Measurements from ENCODE around the gene PRSS48.
"Not testable (repeated sequence)": the region's sequence is repeated elsewhere in the genome, so short reads cannot be mapped to it uniquely, and the experiment has no call there.

PRSS48 gene

DNA sequence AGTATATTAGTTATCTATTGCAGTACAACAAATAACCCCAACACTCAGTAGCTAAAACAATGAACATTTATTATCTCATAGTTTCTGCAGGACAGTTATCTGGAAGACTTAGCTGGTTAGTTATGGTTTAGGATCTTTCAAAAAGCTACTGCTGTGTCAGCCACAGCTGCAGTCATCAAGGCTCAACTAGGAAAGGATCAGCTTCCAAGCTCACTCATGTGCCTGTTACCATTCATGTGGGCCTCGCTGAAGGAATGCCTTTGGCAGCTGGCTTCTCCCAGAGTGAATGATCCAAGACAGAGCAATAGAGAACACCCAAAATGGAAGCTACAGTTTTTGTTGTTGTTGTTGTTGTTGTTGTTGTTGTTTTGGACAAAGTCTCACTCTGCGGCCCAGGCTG is 13.5 kb upstream of the PRSS48 start:
- DNase-seq: no peak

DNA sequence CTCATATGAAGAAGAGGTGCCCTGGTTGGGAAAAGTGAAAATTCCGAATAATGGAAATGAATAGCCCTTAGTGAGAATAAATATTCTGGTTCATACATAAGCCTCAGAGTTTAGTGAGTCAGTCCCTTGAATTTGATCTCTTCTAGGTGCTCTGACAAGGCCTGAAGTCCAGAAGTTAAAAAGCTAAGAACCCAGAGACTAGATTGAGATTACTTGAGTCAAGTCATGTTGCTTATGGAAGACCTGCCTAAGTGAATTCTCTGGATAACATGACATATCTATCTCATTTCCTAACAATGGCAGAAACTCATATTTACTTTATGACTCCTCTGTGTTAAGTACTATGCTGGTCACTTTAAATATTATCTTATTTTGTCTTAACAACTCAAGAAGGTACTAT is 10.5 kb upstream of the PRSS48 start:
- DNase-seq: no peak

DNA sequence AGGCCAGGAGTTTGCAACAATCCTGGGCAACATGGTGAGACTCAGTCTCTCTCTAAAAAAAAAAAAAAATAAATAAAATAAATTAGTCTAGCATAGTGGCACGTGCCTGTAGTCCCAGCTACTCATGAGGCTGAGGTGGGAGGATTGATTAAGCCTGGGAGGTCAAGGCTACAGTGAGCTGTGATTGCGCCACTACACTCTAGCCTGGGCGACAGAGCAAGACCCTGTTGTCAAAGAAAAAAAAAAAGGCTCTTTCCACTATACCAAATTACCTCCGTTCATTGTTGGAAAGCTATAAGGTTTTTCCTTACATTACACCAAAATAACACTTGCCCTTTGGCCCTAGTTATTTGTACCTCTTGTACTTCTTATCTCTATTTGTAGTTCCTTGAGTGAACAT is 9.9 kb upstream of the PRSS48 start:
- no peak for DNase-seq

DNA sequence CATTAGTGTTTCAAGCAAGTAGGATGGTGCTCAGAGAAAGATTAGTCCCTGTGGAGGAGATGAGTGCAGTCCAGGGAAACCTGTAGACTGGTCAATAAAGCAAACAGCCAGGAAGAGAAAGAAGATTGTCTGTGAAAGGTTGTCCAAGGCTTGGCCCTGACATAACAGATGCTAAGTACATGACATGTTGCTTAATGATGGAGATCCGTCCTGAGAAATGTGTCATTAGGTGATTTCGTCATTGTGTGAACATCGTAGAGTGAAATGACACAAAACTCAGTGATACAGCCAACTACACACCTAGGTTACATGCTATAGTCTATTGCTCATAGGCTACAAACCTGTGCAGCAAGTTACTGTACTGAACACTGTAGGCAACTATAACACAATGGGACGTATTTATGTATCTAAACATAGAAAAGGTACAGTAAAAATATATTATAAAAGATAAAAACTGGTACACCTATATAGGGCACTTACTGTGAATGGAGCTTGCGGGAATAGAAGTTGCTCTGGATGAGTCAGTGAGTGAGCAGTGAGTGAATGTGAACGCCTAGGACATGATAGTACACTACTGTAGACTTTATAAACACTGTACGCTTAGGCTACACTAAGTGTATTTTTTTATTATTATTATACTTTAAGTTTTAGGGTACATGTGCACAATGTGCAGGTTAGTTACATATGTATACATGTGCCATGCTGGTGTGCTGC is 9.0 kb upstream of the PRSS48 start:
- no peak for DNase-seq

DNA sequence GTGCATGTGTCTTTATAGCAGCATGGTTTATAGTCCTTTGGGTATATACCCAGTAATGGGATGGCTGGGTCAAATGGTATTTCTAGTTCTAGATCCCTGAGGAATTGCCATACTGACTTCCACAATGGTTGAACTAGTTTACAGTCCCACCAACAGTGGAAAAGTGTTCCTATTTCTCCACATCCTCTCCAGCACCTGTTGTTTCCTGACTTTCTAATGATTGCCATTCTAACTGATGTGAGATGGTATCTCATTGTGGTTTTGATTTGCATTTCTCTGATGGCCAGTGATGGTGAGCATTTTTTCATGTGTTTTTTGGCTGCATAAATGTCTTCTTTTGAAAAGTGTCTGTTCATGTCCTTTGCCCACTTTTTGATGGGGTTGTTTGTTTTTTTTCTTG is 8.1 kb upstream of the PRSS48 start:
- DNase-seq: not testable (repeated sequence)

DNA sequence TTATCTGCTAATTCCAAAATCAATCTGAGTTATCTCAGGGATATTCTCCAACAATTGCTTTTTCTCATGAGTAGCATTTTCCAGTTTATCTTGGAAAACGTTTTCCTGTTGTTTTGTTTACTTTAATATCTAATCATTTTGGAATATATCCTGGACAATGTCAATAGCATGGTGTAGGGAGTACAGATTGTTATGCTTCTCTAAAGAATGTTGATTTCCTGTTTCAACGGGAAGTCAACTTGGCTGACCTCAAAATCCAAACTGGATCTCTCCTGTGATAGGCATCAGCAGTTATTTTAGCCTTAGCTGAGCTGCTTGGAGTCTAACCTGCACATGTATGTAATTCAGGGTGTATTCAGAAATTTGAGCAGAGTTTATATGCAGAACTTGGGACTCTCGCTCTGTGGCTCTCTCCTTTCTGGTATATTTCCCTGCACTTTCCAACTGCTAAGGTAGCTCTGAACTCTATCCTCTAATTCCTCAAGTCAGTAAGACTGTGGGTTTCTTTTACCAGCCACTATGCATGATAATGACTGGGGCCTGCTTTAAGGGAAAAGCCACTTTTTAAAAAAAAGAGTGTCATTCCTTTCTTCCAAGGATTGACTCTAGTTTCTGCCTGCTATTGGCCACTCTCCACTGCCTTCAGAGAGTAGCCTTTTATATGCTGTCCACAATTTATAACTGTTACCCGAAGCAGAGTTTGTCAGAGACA is 7.7 kb downstream of the PRSS48 start:
- no peak for DNase-seq

DNA sequence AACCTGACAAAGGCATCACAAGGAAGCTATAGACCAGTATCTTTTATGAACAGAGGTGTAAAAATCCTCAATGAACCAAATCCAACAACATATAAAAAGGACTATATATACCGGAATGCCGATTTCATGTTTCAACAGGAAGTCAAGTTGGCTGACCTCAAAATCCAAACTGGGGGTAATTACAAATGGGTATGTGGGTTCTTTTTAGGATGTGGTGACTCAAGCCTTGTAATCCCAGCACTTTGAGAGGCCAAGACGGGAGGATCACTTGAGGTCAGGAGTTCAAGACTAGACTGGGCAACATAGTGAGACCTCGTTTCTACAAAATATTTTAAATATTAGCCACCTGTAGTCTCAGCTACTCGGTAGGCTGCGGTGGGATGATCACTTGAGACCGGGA is 10.4 kb downstream of the PRSS48 start:
- no peak for DNase-seq

DNA sequence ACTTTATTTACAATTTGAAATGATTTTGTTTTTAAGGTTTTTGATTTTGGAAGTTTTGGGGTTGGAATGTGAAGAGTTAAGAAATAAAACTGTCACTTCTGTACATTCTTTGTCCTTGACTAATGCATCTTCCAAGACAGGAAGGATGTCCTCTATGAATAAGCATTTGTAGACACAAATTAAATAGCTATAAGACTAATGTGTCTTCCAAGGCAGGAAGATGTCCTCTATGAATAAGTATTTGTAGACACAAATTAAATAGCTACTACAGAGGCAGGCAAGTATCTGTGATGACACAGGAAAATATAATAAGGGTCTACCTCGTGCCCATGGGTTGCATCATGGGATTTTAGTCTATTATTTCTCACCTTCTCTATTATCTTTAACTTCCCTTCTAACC is 14.5 kb downstream of the PRSS48 start:
- no peak for DNase-seq

DNA sequence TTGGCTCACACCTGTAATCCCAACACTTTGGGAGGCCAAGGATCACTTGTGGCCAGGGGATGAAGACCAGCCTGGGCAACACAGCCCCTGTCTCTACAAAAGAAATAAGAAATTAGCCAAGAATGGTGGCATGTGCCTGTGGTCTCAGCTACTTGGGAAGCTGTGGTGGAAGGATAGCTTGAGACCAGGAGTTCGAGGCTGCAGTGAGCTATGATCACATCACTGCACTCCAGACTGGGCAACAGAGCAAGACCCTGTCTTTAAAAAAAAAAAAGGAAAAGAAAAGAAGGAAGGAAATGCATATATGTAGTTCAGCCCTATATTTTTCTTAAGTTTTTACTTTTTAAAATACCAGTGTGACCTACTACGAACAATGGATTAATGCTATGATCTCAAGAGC is 15.1 kb downstream of the PRSS48 start:
- no peak for DNase-seq

DNA sequence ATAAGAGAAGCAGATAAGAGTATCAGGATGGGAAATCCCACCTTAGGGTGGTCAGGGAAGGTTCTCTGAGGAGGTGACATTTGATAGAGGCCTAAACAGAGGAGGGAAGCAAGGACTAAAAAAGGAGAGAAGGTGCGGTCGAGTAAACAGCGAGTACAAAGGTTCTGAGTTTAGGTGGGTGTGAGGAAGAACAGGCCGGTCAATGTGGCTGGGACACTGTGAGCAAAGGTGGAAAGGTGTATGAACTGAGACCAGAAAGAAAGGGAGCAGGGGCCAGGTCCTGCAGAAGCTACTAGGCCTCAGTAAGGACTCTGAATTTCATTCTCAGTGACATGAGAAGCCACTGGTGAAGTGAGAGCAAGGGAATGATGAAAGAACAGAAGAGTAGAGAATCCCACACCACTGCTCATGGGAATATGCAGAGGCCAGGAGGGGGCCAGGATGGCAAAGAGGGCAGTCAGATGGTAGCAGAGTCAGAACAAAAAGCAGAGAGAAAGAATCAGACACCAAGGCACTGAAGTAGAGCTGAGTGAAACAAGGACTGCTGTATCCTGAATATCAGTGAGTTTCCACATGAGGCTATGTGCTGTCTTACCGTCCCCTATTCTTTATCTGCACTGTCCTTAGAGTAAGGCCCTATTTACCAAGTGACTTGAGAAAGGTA is 18.0 kb downstream of the PRSS48 start:
- DNase-seq: no peak

DNA sequence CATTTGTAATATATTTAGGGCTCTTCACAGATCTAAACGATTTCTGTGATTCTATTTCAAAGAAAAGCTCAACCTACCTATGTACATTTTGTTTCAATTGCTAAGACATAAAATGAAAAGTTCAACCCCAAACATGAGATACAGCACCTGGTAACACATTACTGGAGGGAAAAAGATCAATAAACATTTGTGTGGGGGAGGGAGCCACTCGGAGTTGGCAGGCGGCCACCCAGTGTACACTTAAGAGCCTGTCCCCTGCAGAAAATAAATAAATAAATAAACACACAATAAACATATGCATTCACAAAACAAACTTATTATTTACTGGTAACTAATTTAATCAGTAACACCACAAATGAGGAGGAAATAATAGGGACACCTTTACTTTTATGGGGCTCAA is 19.3 kb downstream of the PRSS48 start:
- no peak for DNase-seq

DNA sequence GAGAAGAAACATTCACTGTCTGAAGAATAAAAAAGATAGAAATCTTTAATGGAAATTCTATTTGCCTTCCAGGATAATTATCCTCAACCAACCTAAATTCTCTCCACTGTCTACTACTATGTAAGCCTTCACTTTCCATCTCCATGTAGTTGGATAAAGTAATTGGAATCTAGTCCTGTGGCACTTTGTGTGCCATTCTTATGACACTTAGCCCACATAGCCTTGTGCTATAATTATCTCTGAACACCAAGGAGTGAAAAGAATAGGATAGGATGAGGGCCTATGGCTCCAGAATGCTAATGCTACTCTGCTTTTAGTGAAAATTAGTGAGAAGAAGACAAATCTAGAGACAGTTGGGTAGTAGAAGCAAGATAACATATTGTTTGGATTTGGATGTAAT is 20.2 kb downstream of the PRSS48 start:
- DNase-seq: no peak

DNA sequence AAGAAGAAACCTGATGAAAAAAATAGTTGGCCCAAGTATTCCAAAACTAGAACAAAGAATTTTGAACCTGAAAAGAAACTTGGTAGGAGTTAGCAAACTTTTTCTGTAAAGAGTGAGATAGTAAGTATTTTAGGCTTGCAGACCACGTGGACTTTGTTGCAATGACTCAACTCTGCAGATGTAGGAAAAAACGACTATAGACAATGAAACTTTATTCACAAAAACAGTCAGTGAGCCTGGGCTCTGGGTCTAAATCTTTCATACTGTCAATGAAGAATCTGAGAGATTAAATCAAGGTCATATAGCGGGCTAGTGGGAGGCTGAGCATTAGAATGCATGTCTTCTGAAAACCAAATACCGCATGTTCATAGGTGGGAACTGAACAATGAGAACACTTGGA is 25.5 kb downstream of the PRSS48 start:
- DNase-seq: no peak

DNA sequence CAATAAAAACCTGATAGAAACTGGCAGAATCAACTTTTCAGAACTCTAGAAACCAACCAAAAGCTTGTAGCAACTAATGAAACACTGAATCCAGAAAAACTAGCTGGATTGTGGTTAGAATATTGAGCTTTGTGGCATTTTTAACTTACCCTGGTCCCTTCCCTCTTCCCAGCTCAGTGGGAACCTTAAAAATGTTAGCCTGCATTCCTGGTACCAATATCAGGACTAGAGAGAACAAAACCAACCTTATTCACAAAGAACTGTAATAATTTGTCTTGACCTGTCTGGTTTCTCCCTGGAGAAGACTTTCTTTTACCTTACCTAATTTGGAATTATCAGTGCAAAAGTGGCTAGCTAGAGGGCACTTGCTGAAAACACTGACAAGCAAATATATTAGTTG is 27.3 kb downstream of the PRSS48 start:
- DNase-seq: no peak

DNA sequence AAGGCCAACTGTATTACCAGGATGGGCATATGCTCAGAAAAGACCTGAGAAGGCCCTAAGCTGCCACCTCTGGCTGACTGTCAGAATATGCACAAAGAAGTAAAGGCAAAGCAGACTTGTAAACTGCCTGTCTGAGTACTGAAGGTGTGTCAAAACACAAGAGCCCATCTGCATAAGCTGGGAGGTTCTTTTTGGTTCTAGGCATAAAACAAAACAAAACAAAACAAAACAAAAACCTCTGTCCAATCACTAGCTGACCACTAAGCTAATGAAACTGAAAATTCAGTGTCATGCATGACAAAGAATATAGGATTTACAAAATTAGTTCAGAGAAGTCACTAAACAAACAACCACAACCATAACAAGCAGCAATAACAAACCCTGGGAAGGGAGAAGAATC is 27.8 kb downstream of the PRSS48 start:
- DNase-seq: no peak

DNA sequence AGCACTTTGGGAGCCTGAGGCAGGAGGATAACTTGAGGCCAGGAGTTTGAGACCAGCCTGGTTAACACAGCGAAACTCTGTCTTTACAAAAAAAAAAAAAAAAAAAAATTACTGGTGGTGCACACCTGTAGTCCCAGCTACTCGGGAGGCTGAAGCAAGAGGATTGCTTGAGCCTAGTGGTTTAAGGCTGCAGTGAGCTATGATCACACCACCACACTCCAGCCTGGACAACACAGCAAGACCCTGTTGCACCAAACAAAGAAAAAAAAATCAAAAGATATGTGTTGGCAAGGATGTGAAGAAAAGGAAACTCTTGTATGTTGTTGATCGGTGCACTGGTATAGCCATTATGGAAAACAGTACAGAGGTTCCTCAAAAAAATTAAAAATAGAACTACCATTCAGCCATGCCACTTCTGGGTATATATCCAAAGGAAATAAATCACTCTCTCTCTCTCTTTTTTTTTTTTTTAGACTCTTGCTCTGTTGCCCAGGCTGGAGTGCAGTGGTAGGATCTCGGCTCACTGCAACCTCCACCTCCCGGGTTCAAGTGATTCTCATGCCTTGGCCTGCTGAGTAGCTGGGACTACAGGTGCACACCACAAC is 33.3 kb downstream of the PRSS48 start:
- DNase-seq: no peak

DNA sequence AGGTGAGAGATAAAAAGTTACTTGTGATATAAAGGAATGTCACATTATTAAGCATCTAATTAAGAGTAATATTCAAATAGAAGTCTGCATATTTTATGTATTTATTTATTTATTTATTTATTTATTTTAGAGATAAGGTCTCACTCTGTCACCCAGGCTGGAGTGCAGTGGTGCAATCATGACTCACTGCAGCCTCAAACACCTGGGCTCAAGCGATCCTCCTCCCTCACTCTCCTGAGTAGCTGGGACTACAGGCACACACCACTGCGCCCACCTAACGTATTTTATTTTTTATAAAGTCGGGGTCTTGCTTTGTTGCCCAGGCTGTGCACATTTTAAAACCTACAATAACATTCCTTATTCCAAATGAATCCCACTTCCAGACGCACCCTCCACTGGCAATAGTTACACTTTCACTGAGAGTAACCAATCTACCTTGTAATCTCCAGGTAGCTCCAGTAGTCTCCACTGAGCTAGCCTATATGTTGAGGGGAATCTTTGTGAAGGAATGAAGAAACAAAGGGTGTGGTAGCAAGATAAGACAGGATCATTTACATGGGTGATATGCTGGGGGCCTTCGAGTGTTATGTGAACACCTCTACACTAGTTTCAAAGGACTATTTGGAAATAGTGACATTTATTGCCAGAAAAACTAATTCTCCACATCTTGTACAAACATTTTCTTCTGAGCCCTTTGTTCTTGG is 36.5 kb downstream of the PRSS48 start:
- DNase-seq: no peak

DNA sequence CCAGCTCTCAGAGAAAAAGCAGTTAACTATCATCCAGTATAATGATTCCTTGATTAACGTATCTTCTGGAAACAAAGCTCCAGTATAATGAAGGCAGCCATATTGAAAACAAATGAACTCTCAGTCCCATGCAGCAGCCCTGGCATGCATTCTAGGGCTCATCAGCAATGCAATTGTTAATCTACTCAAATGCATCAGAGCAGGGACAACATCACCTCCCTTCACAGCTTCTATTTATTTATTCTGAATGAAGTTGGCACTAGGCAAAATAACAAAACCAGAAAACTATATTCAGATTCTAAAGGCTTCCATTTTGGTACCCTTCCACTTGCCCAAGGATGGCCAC is 37.0 kb downstream of the PRSS48 start:
- no peak for DNase-seq

DNA sequence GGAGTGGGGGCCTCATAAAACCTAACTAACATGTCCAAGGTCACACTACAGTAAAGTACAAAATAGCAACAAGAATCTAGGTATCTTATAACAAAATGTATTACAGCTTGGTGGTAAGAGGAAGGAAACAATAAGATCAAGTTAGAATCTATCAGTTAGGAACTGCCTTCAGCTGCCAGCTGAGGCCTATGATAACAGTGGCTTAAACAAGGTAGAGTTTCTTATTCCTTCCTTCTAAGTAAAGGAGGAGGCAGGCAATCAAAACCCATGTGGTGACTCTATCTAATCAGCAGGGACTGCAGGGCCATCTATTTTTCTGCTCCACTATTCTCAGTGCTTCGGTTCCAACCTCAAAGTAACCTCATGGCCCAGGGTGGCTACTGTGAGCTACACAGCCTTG is 37.5 kb downstream of the PRSS48 start:
- DNase-seq: no peak

DNA sequence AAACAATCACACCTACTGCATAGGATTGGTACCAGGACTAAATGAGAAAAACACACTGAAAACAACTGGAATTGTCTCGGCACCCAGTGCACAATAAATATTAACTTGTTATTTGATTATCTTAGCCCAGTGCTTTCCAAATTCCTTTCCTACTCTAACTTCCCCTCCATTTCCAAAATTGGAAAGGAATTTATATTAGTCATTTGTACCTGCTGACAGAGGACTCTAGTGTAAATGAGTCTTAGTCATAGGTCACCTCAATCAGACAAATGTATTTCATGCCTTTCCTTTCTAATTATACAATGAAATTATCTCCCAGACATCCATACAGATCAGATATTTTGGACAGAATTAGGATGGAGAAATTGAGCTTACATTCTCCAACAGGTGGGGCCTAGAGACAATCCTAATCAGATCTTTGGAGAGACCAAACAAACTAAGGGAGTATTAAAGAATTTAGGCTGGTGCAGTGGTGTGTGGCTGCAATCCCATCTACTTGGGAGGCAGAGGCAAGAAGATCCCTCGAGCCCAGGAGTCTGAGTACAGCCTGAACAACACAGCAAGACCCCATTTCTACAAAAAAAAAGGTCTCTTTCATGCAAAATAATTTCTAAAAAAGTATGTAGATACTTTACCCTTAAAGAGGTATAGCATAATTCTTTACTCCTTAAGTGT is 38.4 kb downstream of the PRSS48 start:
- no peak for DNase-seq

DNA sequence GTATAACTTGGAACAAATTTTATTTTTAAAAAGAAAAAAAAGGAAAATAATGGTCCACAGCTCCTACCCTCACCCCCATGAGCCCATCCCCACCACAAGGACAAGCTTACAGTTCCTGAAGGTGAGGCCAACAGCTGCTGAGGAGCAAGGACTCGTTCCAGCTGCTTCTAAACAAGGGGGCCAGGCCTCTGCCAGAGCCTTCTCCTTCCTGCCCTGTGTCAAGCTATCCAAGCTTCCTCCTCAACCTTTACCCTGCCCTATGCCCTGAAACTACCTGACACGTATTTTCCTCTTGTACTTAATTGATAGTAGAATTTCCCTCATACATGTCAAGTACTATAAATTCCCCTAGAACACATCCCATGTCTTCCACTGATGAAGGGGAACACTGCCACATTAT is 39.7 kb downstream of the PRSS48 start:
- DNase-seq: no peak

DNA sequence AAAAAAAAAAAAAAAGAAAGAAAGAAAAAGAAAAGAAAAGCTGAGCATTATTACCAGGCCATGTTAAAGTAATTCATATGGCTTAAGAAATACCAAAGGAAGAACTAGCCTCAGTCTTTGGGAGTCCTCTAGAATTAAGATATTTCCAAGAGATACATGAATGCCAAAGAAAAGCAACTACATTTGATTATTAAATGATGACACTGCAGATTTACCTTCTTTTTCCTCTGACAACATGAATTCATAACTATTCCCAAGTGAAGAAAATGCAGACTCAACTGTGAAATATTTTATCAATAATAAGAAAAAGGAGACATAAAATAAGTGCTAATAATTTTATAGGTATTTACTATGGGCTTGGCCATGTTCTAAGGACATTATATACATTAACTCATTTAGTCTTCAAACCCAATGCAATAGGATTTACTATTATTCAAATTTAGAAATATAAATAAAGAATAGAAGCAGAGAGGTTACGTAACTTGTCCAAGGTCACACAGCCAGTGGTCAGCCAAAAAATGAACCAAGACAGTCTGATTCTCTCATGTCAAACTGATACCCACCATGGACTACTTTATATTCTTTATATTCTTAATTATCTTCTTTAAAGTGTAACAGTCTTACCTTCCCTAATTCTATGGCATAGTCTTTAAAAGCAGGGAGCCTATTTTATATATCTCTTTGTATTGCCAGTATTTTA is 41.5 kb downstream of the PRSS48 start:
- DNase-seq: no peak

Measured in 8988T (cell line).